Measurements from ENCODE around the gene KIF3B.
"Not testable (repeated sequence)": the region's sequence is repeated elsewhere in the genome, so short reads cannot be mapped to it uniquely, and the experiment has no call there.

The KIF3B gene

GRCh38 chr20:32274359-32274758, 3.1 kb upstream of the KIF3B start:
- TF ChIP-seq SUZ12 (IDR thresholded peaks at IDR 0.05; ENCODE audit: extremely low read depth, insufficient read depth, insufficient read length) (no peak), YY1 (IDR thresholded peaks at IDR 0.05; ENCODE audit: insufficient read depth, insufficient read length) (no peak), ZNF274 (IDR thresholded peaks at IDR 0.05; ENCODE audit: low read depth, low read length) (no peak)
- DNase-seq (ENCODE audit: low read depth, low spot score), result no peak
- Histone ChIP-seq H3K4me3 (ENCODE audit: insufficient read length, low read depth) (no peak overlapping the region), H3K9me3 (ENCODE audit: insufficient read depth, low read length) (peaks cover 3% of the 10 kb centered on the region; the same call in 1 of the 2 replicates), H3K27me3 (ENCODE audit: insufficient read depth, insufficient read length) (peaks cover 19% of the 10 kb centered on the region), H3K9ac (ENCODE audit: insufficient read length, low read depth) (no peak overlapping the region), H3K4me1 (ENCODE audit: insufficient read depth, insufficient read length) (no peaks in the 10 kb centered on the region), H3K36me3 (ENCODE audit: insufficient read depth, insufficient read length, low read length) (no peaks in the 10 kb centered on the region)

- not testable (repeated sequence) for H3K9me3 ChIP-seq (ENCODE audit: insufficient read depth, low read length); H3K4me1 ChIP-seq (ENCODE audit: insufficient read depth, insufficient read length); H3K36me3 ChIP-seq (ENCODE audit: insufficient read depth, insufficient read length, low read length); H3K4me3 ChIP-seq (ENCODE audit: insufficient read length, low read depth); H3K9ac ChIP-seq (ENCODE audit: insufficient read length, low read depth); DNase-seq (ENCODE audit: low read depth, low spot score)
- H3K27me3 ChIP-seq (ENCODE audit: insufficient read depth, insufficient read length), result peaks cover 19% of the 10 kb centered on the region
Measured at GRCh38 chr20:32275163-32275562, 2.3 kb upstream of the KIF3B start.

GRCh38 chr20:32278199-32278643, 770 bp downstream of the KIF3B start:
- peak overlapping the region; percentile 88 for H3K4me3 ChIP-seq (ENCODE audit: insufficient read length, low read depth)
- no peak for TF ChIP-seq ZNF274 (IDR thresholded peaks at IDR 0.05; ENCODE audit: low read depth, low read length)
- TF ChIP-seq SUZ12 (IDR thresholded peaks at IDR 0.05; ENCODE audit: extremely low read depth, insufficient read depth, insufficient read length), result no peak
- no peak for TF ChIP-seq YY1 (IDR thresholded peaks at IDR 0.05; ENCODE audit: insufficient read depth, insufficient read length)
- peak overlapping the region; percentile 91 for H3K9ac ChIP-seq (ENCODE audit: insufficient read length, low read depth)
- H3K27me3 ChIP-seq (ENCODE audit: insufficient read depth, insufficient read length), result peaks cover under 1% of the 10 kb centered on the region
- peaks cover 3% of the 10 kb centered on the region; the same call in 1 of the 2 replicates for H3K9me3 ChIP-seq (ENCODE audit: insufficient read depth, low read length)
- peaks cover 8% of the 10 kb centered on the region for H3K36me3 ChIP-seq (ENCODE audit: insufficient read depth, insufficient read length, low read length)
- no peaks in the 10 kb centered on the region for H3K4me1 ChIP-seq (ENCODE audit: insufficient read depth, insufficient read length)
- DNase-seq (ENCODE audit: low read depth, low spot score), result no peak

- TF ChIP-seq ZNF274 (IDR thresholded peaks at IDR 0.05; ENCODE audit: low read depth, low read length), result no peak
- TF ChIP-seq YY1 (IDR thresholded peaks at IDR 0.05; ENCODE audit: insufficient read depth, insufficient read length), result no peak
- TF ChIP-seq SUZ12 (IDR thresholded peaks at IDR 0.05; ENCODE audit: extremely low read depth, insufficient read depth, insufficient read length), result no peak
- Histone ChIP-seq H3K4me1 (ENCODE audit: insufficient read depth, insufficient read length) (no peaks in the 10 kb centered on the region), H3K36me3 (ENCODE audit: insufficient read depth, insufficient read length, low read length) (peaks cover 8% of the 10 kb centered on the region), H3K27me3 (ENCODE audit: insufficient read depth, insufficient read length) (no peaks in the 10 kb centered on the region), H3K4me3 (ENCODE audit: insufficient read length, low read depth) (no peak overlapping the region), H3K9ac (ENCODE audit: insufficient read length, low read depth) (no peak overlapping the region), H3K9me3 (ENCODE audit: insufficient read depth, low read length) (no peaks in the 10 kb centered on the region)
- DNase-seq (ENCODE audit: low read depth, low spot score), result no peak
Measured at GRCh38 chr20:32281711-32282110, 4.3 kb downstream of the KIF3B start.

- Histone ChIP-seq H3K27me3 (ENCODE audit: insufficient read depth, insufficient read length) (no peaks in the 10 kb centered on the region), H3K4me3 (ENCODE audit: insufficient read length, low read depth) (no peak overlapping the region), H3K9me3 (ENCODE audit: insufficient read depth, low read length) (no peaks in the 10 kb centered on the region), H3K4me1 (ENCODE audit: insufficient read depth, insufficient read length) (no peaks in the 10 kb centered on the region), H3K36me3 (ENCODE audit: insufficient read depth, insufficient read length, low read length) (peaks cover 8% of the 10 kb centered on the region), H3K9ac (ENCODE audit: insufficient read length, low read depth) (no peak overlapping the region)
- no peak for DNase-seq (ENCODE audit: low read depth, low spot score)
- TF ChIP-seq ZNF274 (IDR thresholded peaks at IDR 0.05; ENCODE audit: low read depth, low read length) (no peak), YY1 (IDR thresholded peaks at IDR 0.05; ENCODE audit: insufficient read depth, insufficient read length) (no peak), SUZ12 (IDR thresholded peaks at IDR 0.05; ENCODE audit: extremely low read depth, insufficient read depth, insufficient read length) (no peak)
Measured at GRCh38 chr20:32282461-32282860, 5.0 kb downstream of the KIF3B start.

GRCh38 chr20:32285082-32285620, 7.7 kb downstream of the KIF3B start:
- Histone ChIP-seq H3K9ac (ENCODE audit: insufficient read length, low read depth) (no peak overlapping the region), H3K36me3 (ENCODE audit: insufficient read depth, insufficient read length, low read length) (peaks cover 5% of the 10 kb centered on the region), H3K27me3 (ENCODE audit: insufficient read depth, insufficient read length) (no peaks in the 10 kb centered on the region), H3K9me3 (ENCODE audit: insufficient read depth, low read length) (no peaks in the 10 kb centered on the region), H3K4me1 (ENCODE audit: insufficient read depth, insufficient read length) (no peaks in the 10 kb centered on the region), H3K4me3 (ENCODE audit: insufficient read length, low read depth) (no peak overlapping the region)
- TF ChIP-seq YY1 (IDR thresholded peaks at IDR 0.05; ENCODE audit: insufficient read depth, insufficient read length), result no peak
- TF ChIP-seq ZNF274 (IDR thresholded peaks at IDR 0.05; ENCODE audit: low read depth, low read length), result no peak
- TF ChIP-seq SUZ12 (IDR thresholded peaks at IDR 0.05; ENCODE audit: extremely low read depth, insufficient read depth, insufficient read length), result no peak
- no peak for DNase-seq (ENCODE audit: low read depth, low spot score)

GRCh38 chr20:32285621-32286371, 8.3 kb downstream of the KIF3B start:
- no peaks in the 10 kb centered on the region for H3K4me1 ChIP-seq (ENCODE audit: insufficient read depth, insufficient read length)
- H3K9ac ChIP-seq (ENCODE audit: insufficient read length, low read depth), result no peak overlapping the region
- TF ChIP-seq SUZ12 (IDR thresholded peaks at IDR 0.05; ENCODE audit: extremely low read depth, insufficient read depth, insufficient read length) (no peak), ZNF274 (IDR thresholded peaks at IDR 0.05; ENCODE audit: low read depth, low read length) (no peak), YY1 (IDR thresholded peaks at IDR 0.05; ENCODE audit: insufficient read depth, insufficient read length) (no peak)
- H3K9me3 ChIP-seq (ENCODE audit: insufficient read depth, low read length), result no peaks in the 10 kb centered on the region
- no peak overlapping the region for H3K4me3 ChIP-seq (ENCODE audit: insufficient read length, low read depth)
- no peaks in the 10 kb centered on the region for H3K27me3 ChIP-seq (ENCODE audit: insufficient read depth, insufficient read length)
- peaks cover 5% of the 10 kb centered on the region for H3K36me3 ChIP-seq (ENCODE audit: insufficient read depth, insufficient read length, low read length)
- DNase-seq (ENCODE audit: low read depth, low spot score), result no peak

Measured in NT2/D1 (cell line).